HEK293 (cell line): ENCODE data around the gene GPR179.

Experiments used
- CTCF ChIA-PET: fragments of 350-600 bp; formaldehyde crosslinking; extraction: SDS; loops from one replicate; lab custom pipeline; 2021; ENCODE audit warnings: antibody characterized with exemption; lab: Yijun Ruan, JAX
- POLR2A ChIA-PET: fragments of 300-600 bp; formaldehyde crosslinking; extraction: SDS; loops from one replicate; lab custom pipeline; 2020; ENCODE audit warnings: antibody characterized with exemption, inconsistent platforms; lab: Yijun Ruan, JAX
- H3K27ac ChIP-seq: fragments of 200-500 bp; sonication (Bioruptor generic); 2 replicates; pipeline ENCODE4 v1.5.1; 2014; ENCODE audit warnings: low read depth, low read length, control low read depth, inconsistent platforms; ENCODE audit errors: extremely low read depth
- H3K36me3 ChIP-seq, 2 experiments: fragments of 200-500 bp in 1 of 2; sonication (Bioruptor generic) in 1 of 2; 1 replicate in 1 of 2; 2 replicates in 1 of 2; pipeline ENCODE4 v1.5.1; 2014 to 2017; ENCODE audit warnings: inconsistent platforms in 2 of 2, low read length in 2 of 2; ENCODE audit not compliant: control insufficient read depth in 2 of 2, insufficient read depth in 1 of 2
- H3K4me1 ChIP-seq: fragments of 200-500 bp; sonication (Bioruptor generic); 2 replicates; pipeline ENCODE4 v1.5.1; 2014; ENCODE audit warnings: mild to moderate bottlenecking, low read length, inconsistent platforms; ENCODE audit not compliant: control insufficient read depth, insufficient read depth
- H3K4me3 ChIP-seq: 2 replicates; pipeline ENCODE4 v1.5.1; 2011; ENCODE audit warnings: low read depth, mild to moderate bottlenecking, control low read depth, low read length, moderate library complexity
- H3K9me3 ChIP-seq: fragments of 200-500 bp; sonication (Bioruptor generic); 2 replicates; pipeline ENCODE4 v1.5.1; 2014; ENCODE audit warnings: low read depth, low read length, inconsistent platforms; ENCODE audit not compliant: control insufficient read depth, insufficient read depth
- GLIS1 ChIP-seq: fragments of 450-650 bp; formaldehyde crosslinking; IDR thresholded peaks from 2 replicates; pipeline ENCODE4 v1.5.1; 2016; ENCODE audit warnings: missing biosample characterization, missing genetic modification characterization
- HOXA7 ChIP-seq: sonication (generic); formaldehyde crosslinking; IDR thresholded peaks from 2 replicates; pipeline ENCODE4 v1.8.1; 2022; ENCODE audit warnings: missing genetic modification reagents, borderline replicate concordance
- MEIS1 ChIP-seq: sonication (generic); formaldehyde crosslinking; IDR thresholded peaks from 2 replicates; pipeline ENCODE4 v1.8.1; 2022; ENCODE audit warnings: missing genetic modification reagents, mild to moderate bottlenecking, borderline replicate concordance
- MZF1 ChIP-seq: fragments of 450-650 bp; formaldehyde crosslinking; IDR thresholded peaks from 2 replicates; pipeline ENCODE4 v1.5.1; 2017; ENCODE audit warnings: missing biosample characterization, missing genetic modification characterization, borderline replicate concordance
- OSR2 ChIP-seq: fragments of 450-650 bp; formaldehyde crosslinking; IDR thresholded peaks from 2 replicates; pipeline ENCODE4 v1.5.1; 2016; ENCODE audit warnings: missing biosample characterization, missing genetic modification characterization
- RBAK ChIP-seq: fragments of 450-650 bp; formaldehyde crosslinking; IDR thresholded peaks from 2 replicates; pipeline ENCODE4 v1.5.1; 2016; ENCODE audit warnings: missing biosample characterization, missing genetic modification characterization
- SETDB1 ChIP-seq: IDR thresholded peaks from one replicate; pipeline ENCODE4 v1.6.1; 2017; ENCODE audit warnings: mild to moderate bottlenecking, low read length, moderate library complexity, mixed read lengths; ENCODE audit not compliant: insufficient read length
- ZBTB48 ChIP-seq: fragments of 450-650 bp; formaldehyde crosslinking; IDR thresholded peaks from 2 replicates; pipeline ENCODE4 v1.5.1; 2016; ENCODE audit warnings: missing biosample characterization, missing genetic modification characterization
- ZEB2 ChIP-seq: fragments of 450-650 bp; formaldehyde crosslinking; IDR thresholded peaks from 2 replicates; pipeline ENCODE4 v1.5.1; 2016; ENCODE audit warnings: missing biosample characterization, missing genetic modification characterization
- ZNF18 ChIP-seq: fragments of 450-650 bp; formaldehyde crosslinking; IDR thresholded peaks from 2 replicates; pipeline ENCODE4 v1.5.1; 2016; ENCODE audit warnings: missing biosample characterization, missing genetic modification characterization
- ZNF202 ChIP-seq: fragments of 450-650 bp; formaldehyde crosslinking; IDR thresholded peaks from 2 replicates; pipeline ENCODE4 v1.5.1; 2016; ENCODE audit warnings: missing biosample characterization, missing genetic modification characterization, borderline replicate concordance
- ZNF280D ChIP-seq: fragments of 450-650 bp; formaldehyde crosslinking; IDR thresholded peaks from 2 replicates; pipeline ENCODE4 v1.5.1; 2016; ENCODE audit warnings: missing biosample characterization, missing genetic modification characterization
- ZNF626 ChIP-seq: fragments of 450-650 bp; sonication (Bioruptor Pico); formaldehyde crosslinking; IDR thresholded peaks from 2 replicates; pipeline ENCODE4 v1.5.1; 2018; ENCODE audit warnings: missing biosample characterization, missing genetic modification characterization, inconsistent platforms
- TF ChIP-seq, protein P1 (sequence below): fragments of 450-650 bp; formaldehyde crosslinking; IDR thresholded peaks from 2 replicates; pipeline ENCODE4 v1.5.1; 2016; ENCODE audit warnings: missing biosample characterization, missing genetic modification characterization
- TF ChIP-seq, protein P2 (sequence below): fragments of 450-650 bp; formaldehyde crosslinking; IDR thresholded peaks from 2 replicates; pipeline ENCODE4 v1.5.0; 2017; ENCODE audit warnings: missing biosample characterization, missing genetic modification characterization, borderline replicate concordance

The GPR179 gene

GRCh38 chr17:38329808-38330730 is 13.7 kb downstream of the GPR179 start (continued):
- no peak for TF ChIP-seq RBAK (tag by site-specific recombination)
- TF ChIP-seq ZNF626 (tag by site-specific recombination), result no peak
- no peak for TF ChIP-seq SETDB1

- Histone ChIP-seq H3K36me3 (peaks cover 0 to under 1% of the 10 kb centered on the region in 2 experiments; a peak in 1 of 3 replicates), H3K9me3 (no peaks in the 10 kb centered on the region), H3K4me1 (peaks cover 4% of the 10 kb centered on the region), H3K4me3 (no peak overlapping the region), H3K27ac (no peak overlapping the region)
- TF ChIP-seq HOXA7 (CRISPR knock-in tag) (no peak), ZNF18 (tag by site-specific recombination) (no peak), MZF1 (tag by site-specific recombination) (no peak)
- TF ChIP-seq, protein P1, sequence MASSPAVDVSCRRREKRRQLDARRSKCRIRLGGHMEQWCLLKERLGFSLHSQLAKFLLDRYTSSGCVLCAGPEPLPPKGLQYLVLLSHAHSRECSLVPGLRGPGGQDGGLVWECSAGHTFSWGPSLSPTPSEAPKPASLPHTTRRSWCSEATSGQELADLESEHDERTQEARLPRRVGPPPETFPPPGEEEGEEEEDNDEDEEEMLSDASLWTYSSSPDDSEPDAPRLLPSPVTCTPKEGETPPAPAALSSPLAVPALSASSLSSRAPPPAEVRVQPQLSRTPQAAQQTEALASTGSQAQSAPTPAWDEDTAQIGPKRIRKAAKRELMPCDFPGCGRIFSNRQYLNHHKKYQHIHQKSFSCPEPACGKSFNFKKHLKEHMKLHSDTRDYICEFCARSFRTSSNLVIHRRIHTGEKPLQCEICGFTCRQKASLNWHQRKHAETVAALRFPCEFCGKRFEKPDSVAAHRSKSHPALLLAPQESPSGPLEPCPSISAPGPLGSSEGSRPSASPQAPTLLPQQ, result no peak
- ChIA-PET POLR2A (no interaction called here), CTCF (interaction anchor here (1.1 to 2.5 kb wide), 4 partner anchors 8 to 85 kb away, joined by 3 to 13 read pairs (median 7); no protein-coding TSS in a partner anchor)
These were observed 14.5 kb downstream of the GPR179 start for GRCh38 chr17:38329284-38329683.

- H3K4me3 ChIP-seq, result no peak overlapping the region
- TF ChIP-seq OSR2 (tag by site-specific recombination), result no peak
- TF ChIP-seq ZBTB48 (tag by site-specific recombination), result 0 out of 2 replicates have a peak, but pooled peaks have one; percentile 8
- no peak for TF ChIP-seq ZEB2 (tag by site-specific recombination)
- no peak for TF ChIP-seq ZNF280D (tag by site-specific recombination)
- TF ChIP-seq, all 188 proteins: peak for 1
- peaks cover 2 to 7% of the 10 kb centered on the region in 2 experiments; a peak in 2 of 3 replicates for H3K36me3 ChIP-seq
- ChIA-PET POLR2A (no interaction called here), CTCF (interaction anchor here (0.8 to 2.5 kb wide), 7 partner anchors 9 to 167 kb away, joined by 3 to 13 read pairs (median 4); no protein-coding TSS in a partner anchor)
- H3K9me3 ChIP-seq, result no peaks in the 10 kb centered on the region
- peaks cover 4% of the 10 kb centered on the region for H3K4me1 ChIP-seq
- no peak overlapping the region for H3K27ac ChIP-seq
These were observed 15.1 kb downstream of the GPR179 start for GRCh38 chr17:38328620-38329019.

GRCh38 chr17:38327936-38328335 is 15.8 kb downstream of the GPR179 start:
- no peak overlapping the region for H3K27ac ChIP-seq
- TF ChIP-seq ZNF202 (tag by site-specific recombination) (no peak), GLIS1 (tag by site-specific recombination) (0 out of 2 replicates have a peak, but pooled peaks have one; percentile 19), MEIS1 (CRISPR knock-in tag) (no peak), HOXA7 (CRISPR knock-in tag) (no peak)
- TF ChIP-seq, protein P2, sequence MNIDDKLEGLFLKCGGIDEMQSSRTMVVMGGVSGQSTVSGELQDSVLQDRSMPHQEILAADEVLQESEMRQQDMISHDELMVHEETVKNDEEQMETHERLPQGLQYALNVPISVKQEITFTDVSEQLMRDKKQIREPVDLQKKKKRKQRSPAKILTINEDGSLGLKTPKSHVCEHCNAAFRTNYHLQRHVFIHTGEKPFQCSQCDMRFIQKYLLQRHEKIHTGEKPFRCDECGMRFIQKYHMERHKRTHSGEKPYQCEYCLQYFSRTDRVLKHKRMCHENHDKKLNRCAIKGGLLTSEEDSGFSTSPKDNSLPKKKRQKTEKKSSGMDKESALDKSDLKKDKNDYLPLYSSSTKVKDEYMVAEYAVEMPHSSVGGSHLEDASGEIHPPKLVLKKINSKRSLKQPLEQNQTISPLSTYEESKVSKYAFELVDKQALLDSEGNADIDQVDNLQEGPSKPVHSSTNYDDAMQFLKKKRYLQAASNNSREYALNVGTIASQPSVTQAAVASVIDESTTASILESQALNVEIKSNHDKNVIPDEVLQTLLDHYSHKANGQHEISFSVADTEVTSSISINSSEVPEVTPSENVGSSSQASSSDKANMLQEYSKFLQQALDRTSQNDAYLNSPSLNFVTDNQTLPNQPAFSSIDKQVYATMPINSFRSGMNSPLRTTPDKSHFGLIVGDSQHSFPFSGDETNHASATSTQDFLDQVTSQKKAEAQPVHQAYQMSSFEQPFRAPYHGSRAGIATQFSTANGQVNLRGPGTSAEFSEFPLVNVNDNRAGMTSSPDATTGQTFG (tag by site-specific recombination), result no peak
- ChIA-PET POLR2A (no interaction called here), CTCF (interaction anchor here (0.6 to 2.5 kb wide), 7 partner anchors 12 to 256 kb away, joined by 3 to 13 read pairs (median 4); no protein-coding TSS in a partner anchor)
- H3K4me3 ChIP-seq, result no peak overlapping the region
- peaks cover 4% of the 10 kb centered on the region for H3K4me1 ChIP-seq
- no peaks in the 10 kb centered on the region for H3K9me3 ChIP-seq
- peaks cover 8 to 14% of the 10 kb centered on the region in 2 experiments for H3K36me3 ChIP-seq
